Ishikawa (cell line): Measurements from ENCODE around the gene SWT1.

Experiments
- CEBPB ChIP-seq: IDR thresholded peaks from 2 replicates; pipeline ENCODE4 v1.6.1; 2012
- CREB1 ChIP-seq: IDR thresholded peaks from 2 replicates; pipeline ENCODE4 v1.6.1; 2012; ENCODE audit warnings: low read depth
- EGR1 ChIP-seq: IDR thresholded peaks from 2 replicates; pipeline ENCODE4 v1.6.1; 2012
- EP300 ChIP-seq: IDR thresholded peaks from 2 replicates; pipeline ENCODE4 v1.6.1; 2012; ENCODE audit warnings: borderline replicate concordance
- FOXM1 ChIP-seq: IDR thresholded peaks from 2 replicates; pipeline ENCODE4 v1.6.1; 2012; ENCODE audit warnings: low read depth, borderline replicate concordance
- REST ChIP-seq: IDR thresholded peaks from 2 replicates; pipeline ENCODE4 v1.6.1; 2012; ENCODE audit warnings: low read depth, mild to moderate bottlenecking
- TAF1 ChIP-seq: IDR thresholded peaks from 2 replicates; pipeline ENCODE4 v1.6.1; 2012; ENCODE audit warnings: low read depth, mild to moderate bottlenecking
- TEAD4 ChIP-seq: IDR thresholded peaks from 2 replicates; pipeline ENCODE4 v1.6.1; 2012
- YY1 ChIP-seq: IDR thresholded peaks from 2 replicates; pipeline ENCODE4 v1.6.1; 2012; ENCODE audit warnings: low read depth
- ZBTB7A ChIP-seq: IDR thresholded peaks from 2 replicates; pipeline ENCODE4 v1.6.1; 2012; ENCODE audit warnings: low read depth
- TF ChIP-seq, protein P1 (sequence below): IDR thresholded peaks from 2 replicates; pipeline ENCODE4 v1.6.1; 2012

- no peak for TF ChIP-seq TEAD4
- no peak for TF ChIP-seq FOXM1
- TF ChIP-seq TAF1, result no peak
- TF ChIP-seq YY1, result no peak
- no peak for TF ChIP-seq EGR1
- no peak for TF ChIP-seq ZBTB7A
- 0 out of 2 replicates have a peak, but pooled peaks have one; percentile 8 for TF ChIP-seq CEBPB
- no peak for TF ChIP-seq REST
- TF ChIP-seq CREB1, result no peak
- no peak for TF ChIP-seq EP300
- TF ChIP-seq, protein P1, sequence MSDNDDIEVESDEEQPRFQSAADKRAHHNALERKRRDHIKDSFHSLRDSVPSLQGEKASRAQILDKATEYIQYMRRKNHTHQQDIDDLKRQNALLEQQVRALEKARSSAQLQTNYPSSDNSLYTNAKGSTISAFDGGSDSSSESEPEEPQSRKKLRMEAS, result no peak
Observed at GRCh38 chr1:185257950-185258208, 100.9 kb downstream of the SWT1 start.
